WTC11 (cell line): Measurements from ENCODE around the gene EMC6. TPM values are rescaled to one million over a fixed set of nuclear protein-coding genes. Genes with fewer than 3 reads are reported as not detected.

Experiments used
- ATAC-seq: fragments of 200-7000 bp; cut with Tn5 transposase; 2 replicates; pipeline ENCODE4 v1.10.0; 2021; ENCODE audit warnings: mild to moderate bottlenecking, moderate library complexity
- CTCF ChIA-PET: fragments of 300-600 bp; sonication (Branson Sonifier 250); formaldehyde crosslinking; loops from one replicate; lab custom pipeline; 2021; ENCODE audit warnings: antibody characterized with exemption; lab: Charles Lee
- POLR2A ChIA-PET: fragments of 350-600 bp; sonication (Branson Sonifier 250); formaldehyde crosslinking; loops from one replicate; lab custom pipeline; 2021; ENCODE audit warnings: antibody characterized with exemption; lab: Charles Lee
- DNase-seq: peaks from one replicate; pipeline ENCODE4 v3.0.0; 2021; ENCODE audit warnings: low spot score
- H3K27ac Mint-ChIP-seq: 2 replicates; pipeline ENCODE4 v1.8.0; 2021; ENCODE audit warnings: mixed read lengths
- H3K27me3 Mint-ChIP-seq: 2 replicates; pipeline ENCODE4 v1.8.0; 2021; ENCODE audit warnings: low read depth, mild to moderate bottlenecking, moderate library complexity, mixed read lengths
- H3K36me3 Mint-ChIP-seq: 2 replicates; pipeline ENCODE4 v1.8.0; 2021; ENCODE audit warnings: mixed read lengths
- H3K4me1 Mint-ChIP-seq: 2 replicates; pipeline ENCODE4 v1.8.0; 2022; ENCODE audit warnings: mixed read lengths
- H3K4me3 Mint-ChIP-seq: 2 replicates; pipeline ENCODE4 v1.8.0; 2021; ENCODE audit warnings: mild to moderate bottlenecking, moderate library complexity, mixed read lengths
- H3K9me3 Mint-ChIP-seq: 2 replicates; pipeline ENCODE4 v1.8.0; 2021; ENCODE audit warnings: mixed read lengths
- CREM ChIP-seq: sonication (generic); formaldehyde crosslinking; IDR thresholded peaks from 2 replicates; pipeline ENCODE4 v1.8.1; 2022; ENCODE audit warnings: mild to moderate bottlenecking, missing genetic modification reagents, moderate library complexity
- E2F1 ChIP-seq: sonication (generic); formaldehyde crosslinking; IDR thresholded peaks from 2 replicates; pipeline ENCODE4 v1.8.0; 2022; ENCODE audit warnings: mild to moderate bottlenecking, missing genetic modification reagents
- ESRRA ChIP-seq: sonication (generic); formaldehyde crosslinking; IDR thresholded peaks from 2 replicates; pipeline ENCODE4 v1.8.1; 2022; ENCODE audit warnings: mild to moderate bottlenecking, missing genetic modification reagents, borderline replicate concordance
- GTF2I ChIP-seq: fragments of 250-450 bp; sonication (Bioruptor Pico); conservative IDR thresholded peaks from 2 replicates; pipeline ENCODE4 v1.4.0; 2021; ENCODE audit warnings: mild to moderate bottlenecking
- IRF2 ChIP-seq: sonication (generic); formaldehyde crosslinking; IDR thresholded peaks from 2 replicates; pipeline ENCODE4 v1.8.0; 2022; ENCODE audit warnings: low read depth, missing genetic modification reagents, borderline replicate concordance
- NR1H2 ChIP-seq: sonication (generic); formaldehyde crosslinking; IDR thresholded peaks from 2 replicates; pipeline ENCODE4 v1.9.0; 2021; ENCODE audit warnings: mild to moderate bottlenecking, moderate library complexity, missing genetic modification reagents
- NR3C1 ChIP-seq: sonication (generic); formaldehyde crosslinking; conservative IDR thresholded peaks from 2 replicates; pipeline ENCODE4 v1.8.1; 2023; ENCODE audit warnings: low read depth, mild to moderate bottlenecking, missing genetic modification reagents
- OVOL2 ChIP-seq: fragments of 250-450 bp; sonication (Bioruptor Pico); IDR thresholded peaks from 2 replicates; pipeline ENCODE4 v1.9.0; 2021; ENCODE audit warnings: mild to moderate bottlenecking, borderline replicate concordance
- TCF7 ChIP-seq: sonication (generic); formaldehyde crosslinking; IDR thresholded peaks from 2 replicates; pipeline ENCODE4 v1.8.0; 2022; ENCODE audit warnings: mild to moderate bottlenecking, low read depth, missing genetic modification reagents, moderate library complexity
- TEAD1 ChIP-seq: sonication (generic); formaldehyde crosslinking; IDR thresholded peaks from 2 replicates; pipeline ENCODE4 v1.8.0; 2022; ENCODE audit warnings: mild to moderate bottlenecking, missing genetic modification reagents
- TEAD4 ChIP-seq: sonication (generic); formaldehyde crosslinking; IDR thresholded peaks from 2 replicates; pipeline ENCODE4 v1.8.0; 2022; ENCODE audit warnings: mild to moderate bottlenecking, missing genetic modification reagents
- ZMAT4 ChIP-seq: fragments of 250-450 bp; sonication (Bioruptor Pico); IDR thresholded peaks from 2 replicates; pipeline ENCODE4 v1.9.0; 2021; ENCODE audit warnings: mild to moderate bottlenecking
- ZNF121 ChIP-seq: sonication (generic); formaldehyde crosslinking; IDR thresholded peaks from 2 replicates; pipeline ENCODE4 v1.8.0; 2023; ENCODE audit warnings: missing genetic modification reagents
- ZNF219 ChIP-seq: sonication (generic); formaldehyde crosslinking; IDR thresholded peaks from 2 replicates; pipeline ENCODE4 v1.8.0; 2023; ENCODE audit warnings: missing genetic modification reagents, mild to moderate bottlenecking, borderline replicate concordance
- ZNF416 ChIP-seq: fragments of 250-450 bp; sonication (Bioruptor Pico); IDR thresholded peaks from 2 replicates; pipeline ENCODE4 v1.9.0; 2021; ENCODE audit warnings: mild to moderate bottlenecking, inconsistent platforms
- total RNA-seq: library from RNA; stranded (reverse); gene quantifications from 3 replicates; pipeline ENCODE4 v1.2.3, GENCODE V29; 2021
- TF ChIP-seq, protein P1 (sequence below): sonication (generic); formaldehyde crosslinking; IDR thresholded peaks from 2 replicates; pipeline ENCODE4 v1.8.1; 2023; ENCODE audit warnings: mild to moderate bottlenecking, missing genetic modification reagents
- TF ChIP-seq, protein P2 (sequence below): sonication (generic); formaldehyde crosslinking; conservative IDR thresholded peaks from 2 replicates; pipeline ENCODE4 v1.8.1; 2023; ENCODE audit warnings: mild to moderate bottlenecking, low read depth, missing genetic modification reagents, moderate library complexity
- TF ChIP-seq, protein P3 (sequence below): sonication (generic); formaldehyde crosslinking; IDR thresholded peaks from 2 replicates; pipeline ENCODE4 v1.8.1; 2022; ENCODE audit warnings: missing genetic modification reagents, borderline replicate concordance
- TF ChIP-seq, protein P4 (sequence below): sonication (generic); formaldehyde crosslinking; IDR thresholded peaks from 2 replicates; pipeline ENCODE4 v1.8.0; 2022; ENCODE audit warnings: mild to moderate bottlenecking, missing genetic modification reagents
- TF ChIP-seq, protein P5 (sequence below): sonication (generic); formaldehyde crosslinking; IDR thresholded peaks from 2 replicates; pipeline ENCODE4 v1.8.0; 2023; ENCODE audit warnings: mild to moderate bottlenecking, missing genetic modification reagents

EMC6 gene
- total RNA-seq, 1 experiment from 2014 or later: 86.0 TPM

DNA sequence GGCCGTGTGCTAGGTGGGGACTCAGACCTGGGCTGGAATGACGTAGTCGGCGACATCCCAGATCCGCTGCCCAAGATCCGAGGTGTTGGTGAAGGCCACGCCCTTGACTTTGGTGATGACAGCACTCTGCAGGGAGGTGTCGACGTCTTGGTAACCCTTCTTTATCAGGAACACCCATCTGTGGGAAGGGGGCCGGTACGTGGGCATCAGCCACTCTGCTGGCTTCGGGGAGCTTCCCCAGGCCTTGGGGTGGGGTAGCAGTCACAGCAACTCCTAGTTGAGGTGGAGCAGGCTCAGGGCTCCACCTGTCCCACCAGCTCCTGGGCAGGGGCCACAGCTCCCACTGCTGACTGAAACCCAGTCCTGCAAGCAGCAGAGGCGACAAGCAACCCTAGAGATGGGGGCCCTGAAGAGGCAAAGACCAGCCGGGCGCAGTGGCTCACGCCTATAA lies 23.0 kb downstream of the EMC6 start:
- peak; percentile 44 for ATAC-seq
- peak; percentile 70 for DNase-seq
- no peak for TF ChIP-seq OVOL2 (CRISPR knock-in tag)
- no peak for TF ChIP-seq ESRRA (CRISPR knock-in tag)
- no peak for TF ChIP-seq TEAD4 (CRISPR knock-in tag)
- no peak for TF ChIP-seq ZMAT4 (CRISPR knock-in tag)
- no peak for TF ChIP-seq ZNF416 (CRISPR knock-in tag)
- TF ChIP-seq E2F1 (CRISPR knock-in tag): no peak
- TF ChIP-seq, protein P1, sequence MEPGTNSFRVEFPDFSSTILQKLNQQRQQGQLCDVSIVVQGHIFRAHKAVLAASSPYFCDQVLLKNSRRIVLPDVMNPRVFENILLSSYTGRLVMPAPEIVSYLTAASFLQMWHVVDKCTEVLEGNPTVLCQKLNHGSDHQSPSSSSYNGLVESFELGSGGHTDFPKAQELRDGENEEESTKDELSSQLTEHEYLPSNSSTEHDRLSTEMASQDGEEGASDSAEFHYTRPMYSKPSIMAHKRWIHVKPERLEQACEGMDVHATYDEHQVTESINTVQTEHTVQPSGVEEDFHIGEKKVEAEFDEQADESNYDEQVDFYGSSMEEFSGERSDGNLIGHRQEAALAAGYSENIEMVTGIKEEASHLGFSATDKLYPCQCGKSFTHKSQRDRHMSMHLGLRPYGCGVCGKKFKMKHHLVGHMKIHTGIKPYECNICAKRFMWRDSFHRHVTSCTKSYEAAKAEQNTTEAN: no peak
- TF ChIP-seq, protein P2, sequence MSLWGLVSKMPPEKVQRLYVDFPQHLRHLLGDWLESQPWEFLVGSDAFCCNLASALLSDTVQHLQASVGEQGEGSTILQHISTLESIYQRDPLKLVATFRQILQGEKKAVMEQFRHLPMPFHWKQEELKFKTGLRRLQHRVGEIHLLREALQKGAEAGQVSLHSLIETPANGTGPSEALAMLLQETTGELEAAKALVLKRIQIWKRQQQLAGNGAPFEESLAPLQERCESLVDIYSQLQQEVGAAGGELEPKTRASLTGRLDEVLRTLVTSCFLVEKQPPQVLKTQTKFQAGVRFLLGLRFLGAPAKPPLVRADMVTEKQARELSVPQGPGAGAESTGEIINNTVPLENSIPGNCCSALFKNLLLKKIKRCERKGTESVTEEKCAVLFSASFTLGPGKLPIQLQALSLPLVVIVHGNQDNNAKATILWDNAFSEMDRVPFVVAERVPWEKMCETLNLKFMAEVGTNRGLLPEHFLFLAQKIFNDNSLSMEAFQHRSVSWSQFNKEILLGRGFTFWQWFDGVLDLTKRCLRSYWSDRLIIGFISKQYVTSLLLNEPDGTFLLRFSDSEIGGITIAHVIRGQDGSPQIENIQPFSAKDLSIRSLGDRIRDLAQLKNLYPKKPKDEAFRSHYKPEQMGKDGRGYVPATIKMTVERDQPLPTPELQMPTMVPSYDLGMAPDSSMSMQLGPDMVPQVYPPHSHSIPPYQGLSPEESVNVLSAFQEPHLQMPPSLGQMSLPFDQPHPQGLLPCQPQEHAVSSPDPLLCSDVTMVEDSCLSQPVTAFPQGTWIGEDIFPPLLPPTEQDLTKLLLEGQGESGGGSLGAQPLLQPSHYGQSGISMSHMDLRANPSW (CRISPR knock-in tag): no peak
- TF ChIP-seq ZNF219 (CRISPR knock-in tag): no peak
- TF ChIP-seq, protein P3, sequence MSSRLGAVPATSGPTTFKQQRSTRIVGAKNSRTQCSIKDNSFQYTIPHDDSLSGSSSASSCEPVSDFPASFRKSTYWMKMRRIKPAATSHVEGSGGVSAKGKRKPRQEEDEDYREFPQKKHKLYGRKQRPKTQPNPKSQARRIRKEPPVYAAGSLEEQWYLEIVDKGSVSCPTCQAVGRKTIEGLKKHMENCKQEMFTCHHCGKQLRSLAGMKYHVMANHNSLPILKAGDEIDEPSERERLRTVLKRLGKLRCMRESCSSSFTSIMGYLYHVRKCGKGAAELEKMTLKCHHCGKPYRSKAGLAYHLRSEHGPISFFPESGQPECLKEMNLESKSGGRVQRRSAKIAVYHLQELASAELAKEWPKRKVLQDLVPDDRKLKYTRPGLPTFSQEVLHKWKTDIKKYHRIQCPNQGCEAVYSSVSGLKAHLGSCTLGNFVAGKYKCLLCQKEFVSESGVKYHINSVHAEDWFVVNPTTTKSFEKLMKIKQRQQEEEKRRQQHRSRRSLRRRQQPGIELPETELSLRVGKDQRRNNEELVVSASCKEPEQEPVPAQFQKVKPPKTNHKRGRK (CRISPR knock-in tag): no peak
- no peak for TF ChIP-seq NR3C1 (CRISPR knock-in tag)
- TF ChIP-seq IRF2 (CRISPR knock-in tag): no peak
- TF ChIP-seq, protein P4, sequence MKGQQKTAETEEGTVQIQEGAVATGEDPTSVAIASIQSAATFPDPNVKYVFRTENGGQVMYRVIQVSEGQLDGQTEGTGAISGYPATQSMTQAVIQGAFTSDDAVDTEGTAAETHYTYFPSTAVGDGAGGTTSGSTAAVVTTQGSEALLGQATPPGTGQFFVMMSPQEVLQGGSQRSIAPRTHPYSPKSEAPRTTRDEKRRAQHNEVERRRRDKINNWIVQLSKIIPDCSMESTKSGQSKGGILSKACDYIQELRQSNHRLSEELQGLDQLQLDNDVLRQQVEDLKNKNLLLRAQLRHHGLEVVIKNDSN (CRISPR knock-in tag): no peak
- no peak for TF ChIP-seq NR1H2
- TF ChIP-seq TCF7 (CRISPR knock-in tag): no peak
- no peak for TF ChIP-seq CREM
- no peaks in the 10 kb centered on the region for H3K36me3 Mint-ChIP-seq
- H3K9me3 Mint-ChIP-seq: no peaks in the 10 kb centered on the region
- no peak overlapping the region for H3K4me3 Mint-ChIP-seq
- POLR2A ChIA-PET: no interaction called here
- CTCF ChIA-PET: interaction anchor here (0.7 to 1.9 kb wide), 14 partner anchors 9 to 655 kb away, joined by 3 to 25 read pairs (median 4); partner anchors contain the start of genes CTNS and SHPK
- peaks cover 18% of the 10 kb centered on the region for H3K27me3 Mint-ChIP-seq
- peaks cover 15% of the 10 kb centered on the region for H3K4me1 Mint-ChIP-seq
- H3K27ac Mint-ChIP-seq: no peak overlapping the region

DNA sequence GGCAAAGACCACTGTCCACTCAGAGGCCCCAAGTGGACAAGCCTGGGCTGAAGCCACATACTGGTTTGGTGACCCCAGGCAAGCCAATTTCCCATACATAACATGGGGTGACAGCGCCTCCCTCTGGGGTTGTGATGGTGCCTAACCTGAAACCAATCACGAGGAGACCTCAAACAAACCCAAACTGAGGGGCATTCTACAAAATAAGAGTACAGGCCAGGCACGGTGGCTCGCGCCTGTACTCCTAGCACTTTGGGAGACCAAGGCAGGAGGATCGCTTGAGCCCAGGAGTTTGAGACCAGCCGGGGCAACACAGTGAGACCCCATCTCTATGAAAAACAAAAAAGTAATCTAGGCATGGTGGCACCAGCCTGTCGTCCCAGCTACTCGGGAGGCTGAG lies 23.7 kb downstream of the EMC6 start:
- H3K27me3 Mint-ChIP-seq: peaks cover 23% of the 10 kb centered on the region
- CTCF ChIA-PET: interaction anchor here (0.7 to 1.9 kb wide), 10 partner anchors 9 to 155 kb away, joined by 3 to 25 read pairs (median 4); no protein-coding TSS in a partner anchor
- TF ChIP-seq, protein P5, sequence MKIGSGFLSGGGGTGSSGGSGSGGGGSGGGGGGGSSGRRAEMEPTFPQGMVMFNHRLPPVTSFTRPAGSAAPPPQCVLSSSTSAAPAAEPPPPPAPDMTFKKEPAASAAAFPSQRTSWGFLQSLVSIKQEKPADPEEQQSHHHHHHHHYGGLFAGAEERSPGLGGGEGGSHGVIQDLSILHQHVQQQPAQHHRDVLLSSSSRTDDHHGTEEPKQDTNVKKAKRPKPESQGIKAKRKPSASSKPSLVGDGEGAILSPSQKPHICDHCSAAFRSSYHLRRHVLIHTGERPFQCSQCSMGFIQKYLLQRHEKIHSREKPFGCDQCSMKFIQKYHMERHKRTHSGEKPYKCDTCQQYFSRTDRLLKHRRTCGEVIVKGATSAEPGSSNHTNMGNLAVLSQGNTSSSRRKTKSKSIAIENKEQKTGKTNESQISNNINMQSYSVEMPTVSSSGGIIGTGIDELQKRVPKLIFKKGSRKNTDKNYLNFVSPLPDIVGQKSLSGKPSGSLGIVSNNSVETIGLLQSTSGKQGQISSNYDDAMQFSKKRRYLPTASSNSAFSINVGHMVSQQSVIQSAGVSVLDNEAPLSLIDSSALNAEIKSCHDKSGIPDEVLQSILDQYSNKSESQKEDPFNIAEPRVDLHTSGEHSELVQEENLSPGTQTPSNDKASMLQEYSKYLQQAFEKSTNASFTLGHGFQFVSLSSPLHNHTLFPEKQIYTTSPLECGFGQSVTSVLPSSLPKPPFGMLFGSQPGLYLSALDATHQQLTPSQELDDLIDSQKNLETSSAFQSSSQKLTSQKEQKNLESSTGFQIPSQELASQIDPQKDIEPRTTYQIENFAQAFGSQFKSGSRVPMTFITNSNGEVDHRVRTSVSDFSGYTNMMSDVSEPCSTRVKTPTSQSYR (CRISPR knock-in tag): no peak
- 0 out of 2 replicates have a peak, but pooled peaks have one; percentile 51 for TF ChIP-seq GTF2I
- TF ChIP-seq ZNF121: peak; percentile 98
- no peak for TF ChIP-seq TEAD1 (CRISPR knock-in tag)

More for the DNA sequence above, 23.7 kb downstream of the EMC6 start:
- ATAC-seq (peak; percentile 6; the same call in 1 of the 2 replicates), DNase-seq (peak; percentile 61)
- no peak overlapping the region; the same call in 1 of the 2 replicates for H3K4me3 Mint-ChIP-seq
- no peaks in the 10 kb centered on the region for H3K36me3 Mint-ChIP-seq
- H3K4me1 Mint-ChIP-seq: peaks cover 17% of the 10 kb centered on the region
- no peaks in the 10 kb centered on the region for H3K9me3 Mint-ChIP-seq
- H3K27ac Mint-ChIP-seq: no peak overlapping the region
- POLR2A ChIA-PET: no interaction called here
